ENCODE results near the gene ASIP. TPM values are rescaled to one million over a fixed set of nuclear protein-coding genes. Genes with fewer than 3 reads are reported as not detected.

ASIP gene
- total RNA-seq, 1 experiment from 2014 or later, result not detected

DNA sequence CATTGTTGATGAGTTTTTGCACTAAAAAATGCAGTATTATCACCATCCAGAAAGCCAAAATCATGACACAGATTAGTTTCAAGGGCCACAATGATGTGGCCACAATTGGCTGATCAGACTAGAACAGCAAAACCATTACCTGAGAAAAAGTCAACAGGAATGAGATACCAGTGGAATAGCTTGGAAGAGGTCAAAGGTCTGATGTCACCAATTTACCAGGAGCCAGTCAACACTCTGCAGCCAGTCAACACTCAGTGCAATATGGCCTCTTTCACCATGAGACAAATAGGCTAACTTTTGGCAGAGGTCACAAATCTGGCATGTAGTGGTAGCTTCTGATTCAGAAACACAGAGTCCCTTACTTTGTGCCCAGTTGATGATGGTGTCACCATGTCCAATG, 7.5 kb upstream of the ASIP start:
- ChIA-PET POLR2A (ENCODE audit: low non-redundant PET) (no interaction called here), CTCF (interaction anchor here (0.6 kb wide), 1 partner anchor 188 kb away, joined by 9 read pairs; no protein-coding TSS in a partner anchor)
- intact Hi-C loops (cut with micrococcal nuclease; ENCODE audit: unreplicated experiment), result no loop called here
- H3K36me3 ChIP-seq (ENCODE audit: insufficient read depth, low read length, poor library complexity, severe bottlenecking), result no peaks in the 10 kb centered on the region
- H3K9me3 ChIP-seq (ENCODE audit: low read depth, low read length, poor library complexity, severe bottlenecking), result peaks cover 15% of the 10 kb centered on the region
- no TSS peak for BruUV-seq (replicated peaks)
- H3K27ac ChIP-seq (ENCODE audit: low read depth, low read length, poor library complexity, severe bottlenecking), result no peak overlapping the region
- DNase-seq (ENCODE audit: low spot score), result no peak
- no peak for TF ChIP-seq EZH2 (IDR thresholded peaks at IDR 0.05; ENCODE audit: borderline replicate concordance, low read depth, low read length, poor library complexity, severe bottlenecking)
- TF ChIP-seq CTCF (conservative IDR thresholded peaks at IDR 0.05; ENCODE audit: low read depth, low read length), result no peak
- no peaks in the 10 kb centered on the region for H3K4me1 ChIP-seq (ENCODE audit: insufficient read depth, low read length, poor library complexity, severe bottlenecking)
- H3K4me3 ChIP-seq (ENCODE audit: low read depth, low read length, poor library complexity, severe bottlenecking), result no peak overlapping the region
- H3K27me3 ChIP-seq (replicated peaks; ENCODE audit: insufficient read depth, low read depth, low read length, poor library complexity), result no peaks in the 10 kb centered on the region

DNA sequence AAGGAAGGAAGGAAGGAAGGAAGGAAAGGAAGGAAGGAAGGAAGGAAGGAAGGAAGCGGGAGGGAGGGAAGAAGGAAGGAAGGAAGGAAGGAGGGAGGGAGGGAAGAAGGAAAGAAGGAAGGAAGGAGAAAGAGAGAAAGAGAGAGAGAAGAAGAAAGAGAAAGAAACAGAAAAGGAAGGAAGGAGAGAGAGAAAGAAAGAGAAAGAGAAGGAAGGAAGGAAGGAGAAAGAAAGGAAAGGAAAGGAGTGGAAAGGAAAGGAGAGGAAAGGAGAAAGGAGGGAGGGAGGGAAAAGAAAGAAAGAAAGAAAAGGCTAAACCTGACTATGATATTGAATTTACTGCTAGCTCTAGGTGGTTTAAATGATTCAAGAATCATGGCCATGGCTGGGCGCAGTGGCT, 5.3 kb upstream of the ASIP start:
- TF ChIP-seq EZH2 (IDR thresholded peaks at IDR 0.05; ENCODE audit: borderline replicate concordance, low read depth, low read length, poor library complexity, severe bottlenecking) (no peak), CTCF (conservative IDR thresholded peaks at IDR 0.05; ENCODE audit: low read depth, low read length) (no peak)
- POLR2A ChIA-PET (ENCODE audit: low non-redundant PET), result no interaction called here
- no peaks in the 10 kb centered on the region for H3K27me3 ChIP-seq (replicated peaks; ENCODE audit: insufficient read depth, low read depth, low read length, poor library complexity)
- no TSS peak for BruUV-seq (replicated peaks)
- H3K27ac ChIP-seq (ENCODE audit: low read depth, low read length, poor library complexity, severe bottlenecking), result no peak overlapping the region
- H3K9me3 ChIP-seq (ENCODE audit: low read depth, low read length, poor library complexity, severe bottlenecking), result peaks cover 15% of the 10 kb centered on the region
- intact Hi-C loops (cut with micrococcal nuclease; ENCODE audit: unreplicated experiment), result no loop called here
- H3K36me3 ChIP-seq (ENCODE audit: insufficient read depth, low read length, poor library complexity, severe bottlenecking), result no peaks in the 10 kb centered on the region
- H3K4me1 ChIP-seq (ENCODE audit: insufficient read depth, low read length, poor library complexity, severe bottlenecking), result no peaks in the 10 kb centered on the region
- DNase-seq (ENCODE audit: low spot score), result no peak
- CTCF ChIA-PET, result no interaction called here
- no peak overlapping the region for H3K4me3 ChIP-seq (ENCODE audit: low read depth, low read length, poor library complexity, severe bottlenecking)

- Histone ChIP-seq H3K36me3 (ENCODE audit: insufficient read depth, low read length, poor library complexity, severe bottlenecking) (no peaks in the 10 kb centered on the region), H3K27ac (ENCODE audit: low read depth, low read length, poor library complexity, severe bottlenecking) (no peak overlapping the region), H3K27me3 (replicated peaks; ENCODE audit: insufficient read depth, low read depth, low read length, poor library complexity) (no peaks in the 10 kb centered on the region), H3K9me3 (ENCODE audit: low read depth, low read length, poor library complexity, severe bottlenecking) (peaks cover 15% of the 10 kb centered on the region), H3K4me3 (ENCODE audit: low read depth, low read length, poor library complexity, severe bottlenecking) (no peak overlapping the region), H3K4me1 (ENCODE audit: insufficient read depth, low read length, poor library complexity, severe bottlenecking) (no peaks in the 10 kb centered on the region)
- no TSS peak for BruUV-seq (replicated peaks)
- ChIA-PET CTCF (no interaction called here), POLR2A (ENCODE audit: low non-redundant PET) (no interaction called here)
- intact Hi-C loops (cut with micrococcal nuclease; ENCODE audit: unreplicated experiment), result no loop called here
- no peak for TF ChIP-seq EZH2 (IDR thresholded peaks at IDR 0.05; ENCODE audit: borderline replicate concordance, low read depth, low read length, poor library complexity, severe bottlenecking)
- TF ChIP-seq CTCF (conservative IDR thresholded peaks at IDR 0.05; ENCODE audit: low read depth, low read length), result no peak
- DNase-seq (ENCODE audit: low spot score), result no peak
These were observed 3.3 kb upstream of the ASIP start for GRCh38 chr20:34237942-34238341.

Data from A673 (cell line).